B cell (primary cell): ENCODE results near the gene RPS8. TPM values are rescaled to one million over a fixed set of nuclear protein-coding genes. Genes with fewer than 3 reads are reported as not detected.

Experiments
- ATAC-seq: fragments of 200-7000 bp; cut with Tn5 transposase; one replicate; pipeline ENCODE4 v1.10.0; 2021; ENCODE audit warnings: low read depth, mild to moderate bottlenecking, moderate number of reproducible peaks, moderate library complexity
- CTCF ChIA-PET: fragments of 350-600 bp; sonication (Branson Sonifier 250); formaldehyde crosslinking; loops from one replicate; lab custom pipeline; 2021; ENCODE audit warnings: antibody characterized with exemption, inconsistent platforms; lab: Charles Lee
- POLR2A ChIA-PET: fragments of 350-600 bp; sonication (Branson Sonifier 250); formaldehyde crosslinking; loops from one replicate; lab custom pipeline; 2021; ENCODE audit warnings: antibody characterized with exemption; lab: Charles Lee
- DNase-seq: peaks from one replicate; pipeline ENCODE4 v3.0.0; 2013
- H2AFZ ChIP-seq: 2 replicates; pipeline ENCODE4 v1.6.1; 2012; ENCODE audit warnings: mild to moderate bottlenecking, low read depth, low read length; ENCODE audit not compliant: insufficient read depth, poor library complexity, severe bottlenecking
- H3K27ac ChIP-seq, 2 donors: 1 replicate in 1 of 2; 2 replicates in 1 of 2; pipeline ENCODE4 v1.5.1; 2012 to 2013; ENCODE audit warnings: low read length in 2 of 2, mild to moderate bottlenecking in 2 of 2, moderate library complexity in 1 of 2
- H3K27me3 ChIP-seq, 4 experiments: fragments of 200-600 bp in 1 of 4; sonication (generic) in 1 of 4; replicated peaks in 1 of 4; 1 replicate in 2 of 4; 2 replicates in 2 of 4; pipeline versions ENCODE4 v1.6.1 to v1.7.0; 2013 to 2016; ENCODE audit warnings: low read length in 3 of 4, mild to moderate bottlenecking in 2 of 4, mixed read lengths in 1 of 4, moderate library complexity in 1 of 4; ENCODE audit not compliant: insufficient read depth in 4 of 4, control insufficient read depth in 3 of 4; ENCODE audit errors: control extremely low read depth in 1 of 4
- H3K36me3 ChIP-seq, 2 experiments: replicated peaks in 1 of 2; 1 replicate in 1 of 2; 2 replicates in 1 of 2; pipeline versions ENCODE4 v1.6.1 to v1.7.1; 2013; ENCODE audit warnings: low read length in 1 of 2; ENCODE audit not compliant: insufficient read depth in 2 of 2, control insufficient read depth in 1 of 2; ENCODE audit errors: control extremely low read depth in 1 of 2, extremely low read depth in 1 of 2
- H3K4me1 ChIP-seq, 2 donors: fragments of 200-600 bp in 1 of 2; sonication (generic) in 1 of 2; 1 replicate in 1 of 2; 2 replicates in 1 of 2; pipeline versions ENCODE4 v1.5.1 to v1.6.1; 2013 to 2017; ENCODE audit warnings: low read length in 2 of 2; ENCODE audit not compliant: control insufficient read depth in 2 of 2, insufficient read depth in 2 of 2
- H3K4me2 ChIP-seq: replicated peaks from 2 replicates; pipeline ENCODE3; 2012; ENCODE audit warnings: mild to moderate bottlenecking, low read depth, low read length; ENCODE audit not compliant: poor library complexity, severe bottlenecking
- H3K4me3 ChIP-seq, 5 experiments: fragments of 200-600 bp in 1 of 5; sonication (generic) in 1 of 5; 1 replicate in 3 of 5; 2 replicates in 2 of 5; pipeline versions ENCODE4 v1.5.1 to v1.7.0; 2011 to 2016; ENCODE audit warnings: low read length in 4 of 5, mild to moderate bottlenecking in 4 of 5, low read depth in 2 of 5, control low read depth in 1 of 5, moderate library complexity in 1 of 5; ENCODE audit not compliant: insufficient read depth in 1 of 5; ENCODE audit errors: control extremely low read depth in 1 of 5, extremely low read depth in 1 of 5
- H3K79me2 ChIP-seq: fragments of 200-600 bp; sonication (generic); one replicate; pipeline ENCODE4 v1.6.0; 2016; ENCODE audit warnings: low read length; ENCODE audit not compliant: control insufficient read depth, insufficient read depth
- H3K9ac ChIP-seq: fragments of 200-600 bp; sonication (generic); 2 replicates; pipeline ENCODE4 v1.6.1; 2017; ENCODE audit warnings: mild to moderate bottlenecking, low read length, moderate library complexity
- H3K9me3 ChIP-seq, 3 donors: one replicate each; pipeline versions ENCODE4 v1.6.1 to v1.7.1; 2013; ENCODE audit warnings: low read length in 2 of 3; ENCODE audit not compliant: control insufficient read depth in 2 of 3, insufficient read depth in 1 of 3; ENCODE audit errors: control extremely low read depth in 1 of 3
- H4K20me1 ChIP-seq: 2 replicates; pipeline ENCODE4 v1.6.0; 2012; ENCODE audit warnings: mild to moderate bottlenecking, low read length; ENCODE audit not compliant: insufficient read depth, control insufficient read depth, poor library complexity, severe bottlenecking
- H3K27ac Mint-ChIP-seq: one replicate; pipeline ENCODE4 v1.8.0; 2021; ENCODE audit warnings: mixed read lengths
- H3K27me3 Mint-ChIP-seq: one replicate; pipeline ENCODE4 v1.8.0; 2021; ENCODE audit warnings: mixed read lengths
- H3K4me1 Mint-ChIP-seq: one replicate; pipeline ENCODE4 v1.8.0; 2021; ENCODE audit warnings: mixed read lengths
- H3K4me3 Mint-ChIP-seq: one replicate; pipeline ENCODE4 v1.8.0; 2021; ENCODE audit warnings: mixed read lengths
- H3K9me3 Mint-ChIP-seq: one replicate; pipeline ENCODE4 v1.8.0; 2022; ENCODE audit warnings: mixed read lengths; ENCODE audit not compliant: insufficient read depth
- CTCF ChIP-seq: fragments of 200-600 bp; IDR thresholded peaks from one replicate; pipeline ENCODE4 v1.8.0; 2022; ENCODE audit warnings: antibody characterized with exemption, mild to moderate bottlenecking
- EZH2 ChIP-seq: IDR thresholded peaks from 2 replicates; pipeline ENCODE4 v1.6.1; 2012; ENCODE audit warnings: borderline replicate concordance, low read depth, mild to moderate bottlenecking, moderate library complexity, low read length; ENCODE audit not compliant: insufficient read depth, poor library complexity, severe bottlenecking
- WGBS: methylation state at CpG from one replicate; pipeline ENCODE4 v1.1.5; 2013; ENCODE audit warnings: missing lambda C conversion rate; ENCODE audit not compliant: insufficient coverage; 5-methylcytosine and 5-hydroxymethylcytosine counted together
- intact Hi-C: fragments of 100-400 bp; cut with micrococcal nuclease; formaldehyde crosslinking; loops from one replicate; pipeline ENCODE4 v1.10.0; 2022
- polyA plus RNA-seq: library from polyadenylated mRNA; depleted of rRNA; stranded (reverse); fragments of >200 nt; gene quantifications from 2 replicates; pipeline ENCODE4 v1.2.3, GENCODE V29; 2012
- total RNA-seq, 2 donors: library from RNA; stranded (reverse); fragments of 120-200 nt in 1 of 2; gene quantifications; 1 replicate in 1 of 2; 2 replicates in 1 of 2; pipeline versions ENCODE4 v1.2.3 to v1.2.4, GENCODE V29; 2013 to 2022

Gene RPS8
- total and polyA plus RNA-seq, 2 donors (not counting 1 experiment from before 2014, with no cell fraction given): 2,525 to 4,047 TPM

- no peak overlapping the region for H3K4me2 ChIP-seq
- Mint-ChIP-seq H3K27me3 (no peaks in the 10 kb centered on the region), H3K4me3 (no peak overlapping the region), H3K27ac (no peak overlapping the region), H3K4me1 (peaks cover 17% of the 10 kb centered on the region), H3K9me3 (no peaks in the 10 kb centered on the region)
- TF ChIP-seq CTCF (no peak), EZH2 (no peak)
- H2AFZ ChIP-seq: no peak overlapping the region
- intact Hi-C loops: loop anchor here (5.0 to 10.0 kb wide), 2 partner anchors 759 to 951 kb away; partner anchors contain the start of genes GPBP1L1, TESK2 and TMEM69
- whole genome bisulfite sequencing: no CpG with 5 or more reads among the region's 1 CpG
- peaks cover 0 to 2% (median 0%) of the 10 kb centered on the region in 3 donors for H3K9me3 ChIP-seq
- H4K20me1 ChIP-seq: no peaks in the 10 kb centered on the region
- no peak overlapping the region for H3K27ac ChIP-seq
- H3K36me3 ChIP-seq: no peaks in the 10 kb centered on the region
- POLR2A ChIA-PET: interaction anchor here (0.7 to 1.0 kb wide), 2 partner anchors 20 to 85 kb away, joined by 5 to 7 read pairs; no protein-coding TSS in a partner anchor
- peaks cover 12 to 24% of the 10 kb centered on the region in 2 donors for H3K4me1 ChIP-seq
- H3K9ac ChIP-seq: no peak overlapping the region
- H3K4me3 ChIP-seq: no peak overlapping the region
- ATAC-seq (no peak), DNase-seq (no peak)
- CTCF ChIA-PET: interaction anchor here (0.7 to 10.4 kb wide), 5 partner anchors 17 to 565 kb away, joined by 3 to 196 read pairs (median 4); partner anchors contain the start of gene RPS8
- H3K27me3 ChIP-seq: no peaks in the 10 kb centered on the region
- H3K79me2 ChIP-seq: no peaks in the 10 kb centered on the region
Observed at GRCh38 chr1:44733365-44733764, 42.0 kb upstream of the RPS8 start.

GRCh38 chr1:44733784-44734183, 41.6 kb upstream of the RPS8 start:
- ATAC-seq: no peak
- Mint-ChIP-seq H3K27ac (no peak overlapping the region), H3K4me3 (no peak overlapping the region)

More at GRCh38 chr1:44733784-44734183, 41.6 kb upstream of the RPS8 start:
- Histone ChIP-seq H3K4me1 (peaks cover 12 to 24% of the 10 kb centered on the region in 2 donors), H3K27me3 (no peaks in the 10 kb centered on the region), H4K20me1 (no peaks in the 10 kb centered on the region), H3K27ac (no peak overlapping the region), H3K9me3 (peaks cover 0 to 4% (median 0%) of the 10 kb centered on the region in 3 donors), H2AFZ (no peak overlapping the region), H3K9ac (no peak overlapping the region), H3K4me3 (no peak overlapping the region), H3K36me3 (no peaks in the 10 kb centered on the region), H3K79me2 (no peaks in the 10 kb centered on the region), H3K4me2 (no peak overlapping the region)
- no peak for DNase-seq
- WGBS: no CpG with 5 or more reads among the region's 1 CpG
- no peaks in the 10 kb centered on the region for H3K9me3 Mint-ChIP-seq
- peaks cover 17% of the 10 kb centered on the region for H3K4me1 Mint-ChIP-seq
- intact Hi-C loops: loop anchor here (5.0 to 10.0 kb wide), 2 partner anchors 759 to 951 kb away; partner anchors contain the start of genes GPBP1L1, TESK2 and TMEM69
- ChIA-PET CTCF (interaction anchor here (0.7 to 10.4 kb wide), 4 partner anchors 17 to 564 kb away, joined by 3 to 196 read pairs (median 4); partner anchors contain the start of gene PLK3), POLR2A (interaction anchor here (0.7 to 1.0 kb wide), 2 partner anchors 20 to 85 kb away, joined by 5 to 7 read pairs; no protein-coding TSS in a partner anchor)
- TF ChIP-seq EZH2: no peak
- no peak for TF ChIP-seq CTCF
- no peaks in the 10 kb centered on the region for H3K27me3 Mint-ChIP-seq
